Measurements from ENCODE around the gene GJC2.
A peak's percentile ranks its signal among the peaks of the same experiment; 100 is the strongest.
"Not testable (repeated sequence)": the region's sequence is repeated elsewhere in the genome, so short reads cannot be mapped to it uniquely, and the experiment has no call there.

The GJC2 gene

GRCh38 chr1:228180959-228181644 is 31.4 kb downstream of the GJC2 start:
- no peaks in the 10 kb centered on the region for H3K9me3 Mint-ChIP-seq
- CTCF ChIA-PET, result interaction anchor here (0.7 to 1.0 kb wide), 2 partner anchors 148 to 451 kb away, joined by 3 read pairs; no protein-coding TSS in a partner anchor
- H3K36me3 Mint-ChIP-seq, result no peaks in the 10 kb centered on the region
- no peaks in the 10 kb centered on the region for H3K27me3 Mint-ChIP-seq
- no peak overlapping the region for H3K27ac Mint-ChIP-seq
- H3K4me3 Mint-ChIP-seq, result no peak overlapping the region
- peaks cover 8% of the 10 kb centered on the region for H3K4me1 Mint-ChIP-seq
- no peak for DNase-seq

- no peaks in the 10 kb centered on the region for H3K36me3 Mint-ChIP-seq
- no peaks in the 10 kb centered on the region for H3K9me3 Mint-ChIP-seq
- H3K4me1 Mint-ChIP-seq, result peaks cover 8% of the 10 kb centered on the region
- no peak for DNase-seq
- H3K27ac Mint-ChIP-seq, result no peak overlapping the region
- H3K27me3 Mint-ChIP-seq, result no peaks in the 10 kb centered on the region
- CTCF ChIA-PET, result interaction anchor here (1.0 kb wide), 1 partner anchor 451 kb away, joined by 3 read pairs; no protein-coding TSS in a partner anchor
- H3K4me3 Mint-ChIP-seq, result no peak overlapping the region
These were observed 31.9 kb downstream of the GJC2 start for GRCh38 chr1:228181645-228182034.

GRCh38 chr1:228182296-228183030 is 32.7 kb downstream of the GJC2 start:
- no peak for DNase-seq
- no peak overlapping the region for H3K27ac Mint-ChIP-seq
- CTCF ChIA-PET, result no interaction called here
- H3K9me3 Mint-ChIP-seq, result no peaks in the 10 kb centered on the region
- H3K4me1 Mint-ChIP-seq, result peaks cover 8% of the 10 kb centered on the region
- H3K36me3 Mint-ChIP-seq, result no peaks in the 10 kb centered on the region
- H3K27me3 Mint-ChIP-seq, result no peaks in the 10 kb centered on the region
- H3K4me3 Mint-ChIP-seq, result no peak overlapping the region

- DNase-seq, result no peak
- CTCF ChIA-PET, result interaction anchor here (1.3 kb wide), 1 partner anchor 18 kb away, joined by 4 read pairs; no protein-coding TSS in a partner anchor
- peaks cover 10% of the 10 kb centered on the region for H3K4me1 Mint-ChIP-seq
- H3K4me3 Mint-ChIP-seq, result no peak overlapping the region
- H3K27me3 Mint-ChIP-seq, result no peaks in the 10 kb centered on the region
- H3K36me3 Mint-ChIP-seq, result no peaks in the 10 kb centered on the region
- H3K9me3 Mint-ChIP-seq, result no peaks in the 10 kb centered on the region
- no peak overlapping the region for H3K27ac Mint-ChIP-seq
These were observed 34.4 kb downstream of the GJC2 start for GRCh38 chr1:228184152-228184551.

- CTCF ChIA-PET, result no interaction called here
- Mint-ChIP-seq H3K27me3 (no peaks in the 10 kb centered on the region), H3K27ac (no peak overlapping the region), H3K4me1 (peaks cover 10% of the 10 kb centered on the region), H3K9me3 (no peaks in the 10 kb centered on the region), H3K36me3 (no peaks in the 10 kb centered on the region), H3K4me3 (no peak overlapping the region)
- peak; percentile 40 for DNase-seq
These were observed 35.9 kb downstream of the GJC2 start for GRCh38 chr1:228185641-228185965.

GRCh38 chr1:228188249-228188648 is 38.5 kb downstream of the GJC2 start:
- DNase-seq, H3K9me3 Mint-ChIP-seq, H3K4me3 Mint-ChIP-seq, H3K27me3 Mint-ChIP-seq, H3K27ac Mint-ChIP-seq, H3K36me3 Mint-ChIP-seq: not testable (repeated sequence)
- CTCF ChIA-PET, result interaction anchor here (0.6 to 1.3 kb wide), 2 partner anchors 189 to 301 kb away, joined by 3 read pairs; no protein-coding TSS in a partner anchor
- H3K4me1 Mint-ChIP-seq, result peaks cover 10% of the 10 kb centered on the region

GRCh38 chr1:228190182-228190581 is 40.5 kb downstream of the GJC2 start:
- DNase-seq, result no peak
- H3K9me3 Mint-ChIP-seq, result no peaks in the 10 kb centered on the region
- CTCF ChIA-PET, result no interaction called here
- no peaks in the 10 kb centered on the region for H3K36me3 Mint-ChIP-seq
- H3K4me1 Mint-ChIP-seq, result peaks cover 9% of the 10 kb centered on the region
- H3K27me3 Mint-ChIP-seq, result no peaks in the 10 kb centered on the region
- no peak overlapping the region for H3K27ac Mint-ChIP-seq
- H3K4me3 Mint-ChIP-seq, result no peak overlapping the region

GRCh38 chr1:228190778-228191177 is 41.0 kb downstream of the GJC2 start:
- Mint-ChIP-seq H3K27me3 (no peaks in the 10 kb centered on the region), H3K27ac (no peak overlapping the region), H3K4me1 (peaks cover 5% of the 10 kb centered on the region), H3K4me3 (no peak overlapping the region), H3K9me3 (no peaks in the 10 kb centered on the region), H3K36me3 (no peaks in the 10 kb centered on the region)
- CTCF ChIA-PET, result no interaction called here
- no peak for DNase-seq

GRCh38 chr1:228194436-228194835 is 44.7 kb downstream of the GJC2 start:
- DNase-seq, result no peak
- Mint-ChIP-seq H3K9me3 (peaks cover 8% of the 10 kb centered on the region), H3K36me3 (peaks cover 5% of the 10 kb centered on the region), H3K4me3 (no peak overlapping the region), H3K4me1 (no peaks in the 10 kb centered on the region), H3K27ac (no peak overlapping the region), H3K27me3 (no peaks in the 10 kb centered on the region)
- CTCF ChIA-PET, result no interaction called here

- H3K27ac Mint-ChIP-seq, result no peak overlapping the region
- peaks cover 13% of the 10 kb centered on the region for H3K9me3 Mint-ChIP-seq
- H3K4me3 Mint-ChIP-seq, result no peak overlapping the region
- H3K4me1 Mint-ChIP-seq, result no peaks in the 10 kb centered on the region
- H3K36me3 Mint-ChIP-seq, result peaks cover 8% of the 10 kb centered on the region
- H3K27me3 Mint-ChIP-seq, result no peaks in the 10 kb centered on the region
- DNase-seq, result no peak
- CTCF ChIA-PET, result no interaction called here
These were observed 45.4 kb downstream of the GJC2 start for GRCh38 chr1:228194921-228195812.

GRCh38 chr1:228197555-228198147 is 47.9 kb downstream of the GJC2 start:
- H3K4me3 Mint-ChIP-seq, result no peak overlapping the region
- H3K9me3 Mint-ChIP-seq, result peaks cover 13% of the 10 kb centered on the region
- H3K27ac Mint-ChIP-seq, result no peak overlapping the region
- H3K27me3 Mint-ChIP-seq, result no peaks in the 10 kb centered on the region
- DNase-seq, result no peak
- no peaks in the 10 kb centered on the region for H3K4me1 Mint-ChIP-seq
- CTCF ChIA-PET, result no interaction called here
- peaks cover 8% of the 10 kb centered on the region for H3K36me3 Mint-ChIP-seq

GRCh38 chr1:228198977-228199590 is 49.4 kb downstream of the GJC2 start:
- no peak for DNase-seq
- CTCF ChIA-PET, result no interaction called here
- peaks cover 6% of the 10 kb centered on the region for H3K27me3 Mint-ChIP-seq
- no peaks in the 10 kb centered on the region for H3K4me1 Mint-ChIP-seq
- H3K27ac Mint-ChIP-seq, result no peak overlapping the region
- no peak overlapping the region for H3K4me3 Mint-ChIP-seq
- H3K36me3 Mint-ChIP-seq, result peaks cover 8% of the 10 kb centered on the region
- peaks cover 13% of the 10 kb centered on the region for H3K9me3 Mint-ChIP-seq

GRCh38 chr1:228204958-228205357 is 55.2 kb downstream of the GJC2 start:
- CTCF ChIA-PET, result interaction anchor here (1.9 kb wide), 1 partner anchor 9 kb away, joined by 4 read pairs; no protein-coding TSS in a partner anchor
- H3K9me3 Mint-ChIP-seq, result peaks cover 2% of the 10 kb centered on the region
- peaks cover 35% of the 10 kb centered on the region for H3K27me3 Mint-ChIP-seq

More at GRCh38 chr1:228204958-228205357, 55.2 kb downstream of the GJC2 start:
- Mint-ChIP-seq H3K27ac (no peak overlapping the region), H3K36me3 (no peaks in the 10 kb centered on the region), H3K4me1 (no peaks in the 10 kb centered on the region), H3K4me3 (no peak overlapping the region)
- DNase-seq, result no peak

All from activated naive CD4-positive, alpha-beta T cell treated with anti-CD3 and anti-CD28 coated beads, Interleukin-2, amount 10 ng/mL, durations not matched to agents 7 days and 5 days (primary cell).